B cell (primary cell): Measurements from ENCODE around the gene RASSF9.

ENCODE experiments used
- EZH2 ChIP-seq: IDR thresholded peaks from 2 replicates; pipeline ENCODE4 v1.6.1; 2012; ENCODE audit warnings: borderline replicate concordance, low read depth, mild to moderate bottlenecking, moderate library complexity, low read length; ENCODE audit not compliant: insufficient read depth, poor library complexity, severe bottlenecking
- TF ChIP-seq, protein P1 (sequence below): fragments of 200-600 bp; IDR thresholded peaks from one replicate; pipeline ENCODE4 v1.8.0; 2022; ENCODE audit warnings: antibody characterized with exemption, mild to moderate bottlenecking

DNA sequence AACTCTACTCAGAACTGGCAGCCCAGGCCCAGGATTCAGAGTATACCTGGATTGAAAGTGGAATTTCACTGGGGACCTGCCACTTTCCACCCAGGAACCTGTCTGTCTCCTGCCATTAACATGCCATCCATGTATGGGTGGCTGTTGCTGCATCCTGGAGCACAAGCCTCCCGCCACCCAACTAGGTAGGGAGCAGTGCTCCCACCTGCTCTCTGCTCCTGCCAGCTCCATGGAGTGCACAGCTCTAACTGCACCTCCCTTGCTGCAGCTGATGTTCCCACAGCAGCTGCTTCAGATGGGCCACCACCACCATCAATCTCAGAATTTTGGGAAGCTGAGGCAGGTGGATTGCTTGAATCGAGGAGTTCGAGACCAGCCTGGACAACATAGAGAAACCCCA is 20.8 kb upstream of the RASSF9 start:
- TF ChIP-seq, protein P1, sequence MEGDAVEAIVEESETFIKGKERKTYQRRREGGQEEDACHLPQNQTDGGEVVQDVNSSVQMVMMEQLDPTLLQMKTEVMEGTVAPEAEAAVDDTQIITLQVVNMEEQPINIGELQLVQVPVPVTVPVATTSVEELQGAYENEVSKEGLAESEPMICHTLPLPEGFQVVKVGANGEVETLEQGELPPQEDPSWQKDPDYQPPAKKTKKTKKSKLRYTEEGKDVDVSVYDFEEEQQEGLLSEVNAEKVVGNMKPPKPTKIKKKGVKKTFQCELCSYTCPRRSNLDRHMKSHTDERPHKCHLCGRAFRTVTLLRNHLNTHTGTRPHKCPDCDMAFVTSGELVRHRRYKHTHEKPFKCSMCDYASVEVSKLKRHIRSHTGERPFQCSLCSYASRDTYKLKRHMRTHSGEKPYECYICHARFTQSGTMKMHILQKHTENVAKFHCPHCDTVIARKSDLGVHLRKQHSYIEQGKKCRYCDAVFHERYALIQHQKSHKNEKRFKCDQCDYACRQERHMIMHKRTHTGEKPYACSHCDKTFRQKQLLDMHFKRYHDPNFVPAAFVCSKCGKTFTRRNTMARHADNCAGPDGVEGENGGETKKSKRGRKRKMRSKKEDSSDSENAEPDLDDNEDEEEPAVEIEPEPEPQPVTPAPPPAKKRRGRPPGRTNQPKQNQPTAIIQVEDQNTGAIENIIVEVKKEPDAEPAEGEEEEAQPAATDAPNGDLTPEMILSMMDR, result no peak
- TF ChIP-seq EZH2, result no peak
